ENCODE measurements around the gene CD70.
"Not testable (repeated sequence)": the region's sequence is repeated elsewhere in the genome, so short reads cannot be mapped to it uniquely, and the experiment has no call there.

Gene CD70

DNA sequence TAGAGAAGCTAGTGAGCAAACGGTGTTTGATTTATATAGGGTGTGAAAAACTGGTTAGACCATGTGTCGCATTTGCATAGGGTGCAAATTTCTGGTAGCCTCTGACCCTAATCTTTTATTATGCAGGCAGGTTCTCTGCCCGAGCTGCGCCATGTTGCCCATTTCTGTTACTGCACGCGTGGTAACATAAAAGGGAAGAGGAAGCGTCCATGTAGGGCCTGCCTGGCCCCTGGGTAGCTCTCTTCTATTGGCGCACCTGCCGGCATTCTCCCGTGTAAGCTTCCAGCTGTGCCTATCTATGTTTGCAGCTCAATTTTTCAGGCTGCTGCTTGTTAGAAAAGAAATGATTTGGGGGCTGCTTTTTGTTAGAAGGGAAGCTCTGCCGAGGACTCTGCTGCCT lies 14.0 kb upstream of the CD70 start:
- no peak for DNase-seq (ENCODE audit: low read depth, low spot score)
- in situ Hi-C loops (cut with HindIII; ENCODE audit: low sequenced_read_pairs), result no loop called here
- TF ChIP-seq, protein P1, sequence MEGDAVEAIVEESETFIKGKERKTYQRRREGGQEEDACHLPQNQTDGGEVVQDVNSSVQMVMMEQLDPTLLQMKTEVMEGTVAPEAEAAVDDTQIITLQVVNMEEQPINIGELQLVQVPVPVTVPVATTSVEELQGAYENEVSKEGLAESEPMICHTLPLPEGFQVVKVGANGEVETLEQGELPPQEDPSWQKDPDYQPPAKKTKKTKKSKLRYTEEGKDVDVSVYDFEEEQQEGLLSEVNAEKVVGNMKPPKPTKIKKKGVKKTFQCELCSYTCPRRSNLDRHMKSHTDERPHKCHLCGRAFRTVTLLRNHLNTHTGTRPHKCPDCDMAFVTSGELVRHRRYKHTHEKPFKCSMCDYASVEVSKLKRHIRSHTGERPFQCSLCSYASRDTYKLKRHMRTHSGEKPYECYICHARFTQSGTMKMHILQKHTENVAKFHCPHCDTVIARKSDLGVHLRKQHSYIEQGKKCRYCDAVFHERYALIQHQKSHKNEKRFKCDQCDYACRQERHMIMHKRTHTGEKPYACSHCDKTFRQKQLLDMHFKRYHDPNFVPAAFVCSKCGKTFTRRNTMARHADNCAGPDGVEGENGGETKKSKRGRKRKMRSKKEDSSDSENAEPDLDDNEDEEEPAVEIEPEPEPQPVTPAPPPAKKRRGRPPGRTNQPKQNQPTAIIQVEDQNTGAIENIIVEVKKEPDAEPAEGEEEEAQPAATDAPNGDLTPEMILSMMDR (IDR thresholded peaks at IDR 0.05; ENCODE audit: low read depth, low read length), result no peak
- no peak overlapping the region for H3K4me3 ChIP-seq (ENCODE audit: low read depth, low read length)

DNA sequence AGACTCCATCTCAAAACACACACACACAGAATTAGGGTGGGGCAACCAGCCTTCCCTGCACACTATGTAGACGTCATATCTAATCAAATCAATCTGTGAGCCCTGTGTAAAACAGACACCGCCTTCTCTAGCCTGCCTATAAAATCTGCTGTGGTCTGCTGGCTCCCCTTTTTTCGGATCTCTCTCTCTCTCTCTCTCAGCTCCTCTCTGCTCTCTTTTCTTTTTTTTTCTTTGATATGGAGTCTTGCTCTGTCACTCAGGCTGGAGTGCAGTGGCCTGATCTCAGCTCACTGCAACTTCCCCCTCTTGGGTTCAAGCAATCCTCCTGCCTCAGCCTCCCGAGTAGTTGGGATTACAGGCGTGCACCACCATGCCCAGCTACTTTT lies 11.8 kb upstream of the CD70 start:
- in situ Hi-C loops (cut with HindIII; ENCODE audit: low sequenced_read_pairs), result no loop called here
- no peak for DNase-seq (ENCODE audit: low read depth, low spot score)
- no peak overlapping the region for H3K4me3 ChIP-seq (ENCODE audit: low read depth, low read length)
- TF ChIP-seq, protein P1 (IDR thresholded peaks at IDR 0.05; ENCODE audit: low read depth, low read length), result no peak

GRCh38 chr19:6601537-6602052 lies 10.6 kb upstream of the CD70 start:
- in situ Hi-C loops (cut with HindIII; ENCODE audit: low sequenced_read_pairs); H3K4me3 ChIP-seq (ENCODE audit: low read depth, low read length): not testable (repeated sequence)

GRCh38 chr19:6600951-6601536 lies 10.1 kb upstream of the CD70 start:
- not testable (repeated sequence) for DNase-seq (ENCODE audit: low read depth, low spot score); H3K4me3 ChIP-seq (ENCODE audit: low read depth, low read length)

More at GRCh38 chr19:6601537-6602052, 10.6 kb upstream of the CD70 start:
- not testable (repeated sequence) for DNase-seq (ENCODE audit: low read depth, low spot score)

GRCh38 chr19:6599866-6600454 lies 9.0 kb upstream of the CD70 start:
- H3K4me3 ChIP-seq (ENCODE audit: low read depth, low read length), result no peak overlapping the region
- in situ Hi-C loops (cut with HindIII; ENCODE audit: low sequenced_read_pairs), result no loop called here
- TF ChIP-seq, protein P1 (IDR thresholded peaks at IDR 0.05; ENCODE audit: low read depth, low read length), result no peak
- no peak for DNase-seq (ENCODE audit: low read depth, low spot score)

More at GRCh38 chr19:6600951-6601536, 10.1 kb upstream of the CD70 start:
- in situ Hi-C loops (cut with HindIII; ENCODE audit: low sequenced_read_pairs), result not testable (repeated sequence)

DNA sequence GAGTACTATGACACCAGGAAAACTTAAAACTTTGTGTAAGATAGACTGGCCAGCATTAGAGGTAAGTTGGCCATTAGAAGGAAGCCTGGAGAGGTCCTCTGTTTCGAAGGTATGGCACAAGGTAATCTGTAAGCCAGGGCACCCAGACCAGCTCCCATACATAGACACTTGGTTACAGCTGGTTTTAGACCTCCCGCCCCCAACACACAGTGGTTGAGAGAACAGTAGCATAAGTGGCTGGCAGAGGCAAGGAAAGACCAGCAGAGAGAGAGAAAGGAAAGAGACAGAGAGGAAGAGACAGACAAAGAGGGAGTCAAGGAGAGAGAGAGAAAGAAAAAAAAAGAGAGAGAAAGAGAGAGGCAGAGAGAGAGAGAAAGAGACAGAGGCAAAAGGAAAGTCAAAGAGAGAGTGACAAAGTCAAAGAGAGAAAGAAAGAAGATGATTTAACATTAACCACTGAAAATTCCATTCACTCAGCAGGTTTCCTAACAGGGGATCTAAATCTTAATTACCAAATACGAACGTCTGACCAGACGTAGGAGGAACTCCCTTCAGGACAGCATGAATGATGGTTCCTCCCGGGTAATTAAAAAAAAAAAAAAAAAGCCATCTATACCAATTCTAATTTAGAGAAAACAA lies 7.4 kb upstream of the CD70 start:
- DNase-seq (ENCODE audit: low read depth, low spot score); H3K4me3 ChIP-seq (ENCODE audit: low read depth, low read length); in situ Hi-C loops (cut with HindIII; ENCODE audit: low sequenced_read_pairs): not testable (repeated sequence)

DNA sequence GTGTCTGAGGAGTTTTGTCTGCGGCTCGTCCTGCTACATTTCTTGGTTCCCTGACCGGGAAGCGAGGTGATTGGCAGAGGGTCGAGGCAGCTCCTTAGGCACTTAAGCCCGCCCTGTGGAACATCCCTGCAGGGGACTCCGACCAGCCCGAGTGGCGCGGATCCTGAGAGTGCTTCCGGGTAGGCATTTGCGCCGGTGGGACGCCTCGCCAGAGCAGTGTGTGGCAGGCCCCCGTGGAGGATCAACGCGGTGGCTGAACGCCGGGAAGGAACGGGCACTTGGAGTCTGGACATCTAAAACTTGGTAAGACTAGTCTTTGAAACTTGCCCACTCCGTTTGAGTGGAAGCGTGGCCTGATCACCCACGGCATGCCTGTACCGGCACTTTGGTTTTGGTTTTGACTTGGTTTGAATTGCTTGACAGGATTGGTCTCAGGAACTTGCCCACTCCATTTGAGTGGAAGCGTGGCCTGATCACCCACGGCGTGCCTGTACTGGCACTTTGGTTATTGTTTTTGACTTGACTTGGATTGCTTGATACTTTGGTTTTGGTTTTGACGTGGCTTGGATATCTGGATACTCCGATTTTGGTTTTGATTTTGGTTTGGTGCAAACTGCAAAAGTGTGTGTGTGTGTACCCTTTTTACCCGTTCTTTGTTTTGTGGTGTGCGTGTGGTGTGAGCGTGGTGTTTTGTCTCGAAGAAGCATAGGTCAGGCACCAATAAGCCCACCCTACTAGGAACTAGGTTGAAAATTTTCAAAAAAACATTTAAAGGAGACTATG lies 6.7 kb upstream of the CD70 start:
- in situ Hi-C loops (cut with HindIII; ENCODE audit: low sequenced_read_pairs); DNase-seq (ENCODE audit: low read depth, low spot score): not testable (repeated sequence)

DNA sequence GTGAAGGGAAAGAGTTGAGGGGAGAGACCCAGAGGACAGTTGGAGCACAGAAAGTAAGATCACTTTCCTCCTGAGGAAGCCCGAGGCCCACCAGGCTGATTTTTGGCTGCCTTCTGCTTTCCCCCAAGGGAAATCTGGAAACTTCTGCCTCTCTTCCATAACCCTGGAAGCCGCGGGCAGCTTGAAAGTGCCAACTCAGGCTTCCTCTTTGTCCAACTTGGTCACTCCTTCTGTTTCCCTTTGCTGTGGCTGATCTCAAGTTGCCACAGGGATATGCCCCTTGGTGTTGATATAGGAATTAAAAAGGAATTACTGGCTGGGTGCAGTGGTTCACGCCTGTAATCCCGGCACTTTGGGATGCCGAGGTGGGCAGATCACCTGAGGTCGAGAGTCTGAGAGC lies 5.7 kb upstream of the CD70 start:
- TF ChIP-seq, protein P1 (IDR thresholded peaks at IDR 0.05; ENCODE audit: low read depth, low read length), result no peak
- H3K4me3 ChIP-seq (ENCODE audit: low read depth, low read length), result no peak overlapping the region
- in situ Hi-C loops (cut with HindIII; ENCODE audit: low sequenced_read_pairs), result no loop called here
- no peak for DNase-seq (ENCODE audit: low read depth, low spot score)

More for the DNA sequence above, 6.7 kb upstream of the CD70 start:
- not testable (repeated sequence) for H3K4me3 ChIP-seq (ENCODE audit: low read depth, low read length)
